CD8-positive, alpha-beta memory T cell (primary cell): ENCODE results near the gene VPS39. TPM values are rescaled to one million over a fixed set of nuclear protein-coding genes. Genes with fewer than 3 reads are reported as not detected.

ENCODE experiments used
- CTCF ChIA-PET: fragments of 350-600 bp; sonication (Branson Sonifier 250); formaldehyde crosslinking; loops from one replicate; lab custom pipeline; 2021; ENCODE audit warnings: antibody characterized with exemption; lab: Charles Lee
- POLR2A ChIA-PET: fragments of 350-600 bp; sonication (Branson Sonifier 250); formaldehyde crosslinking; loops from one replicate; lab custom pipeline; 2021; ENCODE audit warnings: antibody characterized with exemption; lab: Charles Lee
- DNase-seq, 5 donors: peaks; one replicate each; pipeline versions ENCODE4 v3.0.0 to v3.0.0-alpha.2; 2020 to 2022; ENCODE audit warnings: mixed read lengths in 1 of 5
- H3K27ac ChIP-seq: one replicate; pipeline ENCODE4 v1.7.0; 2013; ENCODE audit warnings: low read depth, mild to moderate bottlenecking, low read length, moderate library complexity
- H3K27me3 ChIP-seq: 2 replicates; pipeline ENCODE4 v1.7.0; 2013; ENCODE audit warnings: low read length, mild to moderate bottlenecking; ENCODE audit not compliant: insufficient read depth, poor library complexity, severe bottlenecking
- H3K36me3 ChIP-seq: 2 replicates; pipeline ENCODE4 v1.7.0; 2013; ENCODE audit warnings: mild to moderate bottlenecking, low read length, moderate library complexity; ENCODE audit not compliant: insufficient read depth
- H3K4me1 ChIP-seq: 2 replicates; pipeline ENCODE4 v1.7.0; 2013; ENCODE audit warnings: mild to moderate bottlenecking, low read length, moderate library complexity; ENCODE audit not compliant: insufficient read depth
- H3K4me3 ChIP-seq: 2 replicates; pipeline ENCODE4 v1.7.0; 2013; ENCODE audit warnings: mild to moderate bottlenecking, low read length
- H3K9me3 ChIP-seq: 2 replicates; pipeline ENCODE4 v1.7.0; 2013; ENCODE audit warnings: mild to moderate bottlenecking, low read length
- H3K27ac Mint-ChIP-seq, 8 donors: one replicate each; pipeline ENCODE4 v1.8.0; 2020 to 2021; ENCODE audit warnings: mixed read lengths in 8 of 8, mild to moderate bottlenecking in 6 of 8, inconsistent platforms in 3 of 8, moderate library complexity in 3 of 8
- H3K27me3 Mint-ChIP-seq, 2 donors: one replicate each; pipeline ENCODE4 v1.8.0; 2020 to 2021; ENCODE audit warnings: mixed read lengths in 2 of 2, mild to moderate bottlenecking in 1 of 2, moderate library complexity in 1 of 2
- H3K36me3 Mint-ChIP-seq, 3 donors: one replicate each; pipeline ENCODE4 v1.8.0; 2020 to 2021; ENCODE audit warnings: mixed read lengths in 3 of 3, inconsistent platforms in 1 of 3, mild to moderate bottlenecking in 1 of 3
- H3K4me1 Mint-ChIP-seq, 3 donors: one replicate each; pipeline ENCODE4 v1.8.0; 2020 to 2021; ENCODE audit warnings: mixed read lengths in 3 of 3, inconsistent platforms in 1 of 3, mild to moderate bottlenecking in 1 of 3
- H3K4me3 Mint-ChIP-seq, 7 donors: one replicate each; pipeline ENCODE4 v1.8.0; 2020 to 2021; ENCODE audit warnings: mixed read lengths in 7 of 7, mild to moderate bottlenecking in 6 of 7, moderate library complexity in 4 of 7, inconsistent platforms in 2 of 7
- H3K9me3 Mint-ChIP-seq, 5 donors: one replicate each; pipeline ENCODE4 v1.8.0; 2020 to 2022; ENCODE audit warnings: mixed read lengths in 5 of 5, mild to moderate bottlenecking in 3 of 5, moderate library complexity in 2 of 5, inconsistent platforms in 1 of 5
- polyA plus RNA-seq: library from polyadenylated mRNA; unstranded; fragments of 300-500 nt; fragmentation: Illumina TruSeq; gene quantifications from one replicate; pipeline ENCODE4 v1.2.3, GENCODE V29; 2021
- total RNA-seq, 2 experiments: library from RNA; stranded (reverse); gene quantifications; one replicate each; pipeline ENCODE4 v1.2.3, GENCODE V29; 2021

VPS39 gene
- total and polyA plus RNA-seq, 3 experiments from 2014 or later, result 39.2 to 49.2 (median 45.5) TPM

GRCh38 chr15:42194513-42194912, 13.6 kb downstream of the VPS39 start:
- Mint-ChIP-seq H3K27me3 (no peaks in the 10 kb centered on the region), H3K27ac (no peak overlapping the region), H3K4me1 (peaks cover 22 to 37% (median 33%) of the 10 kb centered on the region in 3 donors), H3K36me3 (peaks cover 4 to 76% (median 24%) of the 10 kb centered on the region in 3 donors), H3K9me3 (no peaks in the 10 kb centered on the region), H3K4me3 (peak overlapping the region in 1 of 7 donors; percentile 1)
- H3K27me3 ChIP-seq, result no peaks in the 10 kb centered on the region
- no peak overlapping the region for H3K4me3 ChIP-seq
- POLR2A ChIA-PET, result no interaction called here
- CTCF ChIA-PET, result no interaction called here
- no peaks in the 10 kb centered on the region for H3K4me1 ChIP-seq
- DNase-seq, result no peak
- H3K9me3 ChIP-seq, result no peaks in the 10 kb centered on the region
- peaks cover 19% of the 10 kb centered on the region for H3K36me3 ChIP-seq
- H3K27ac ChIP-seq, result no peak overlapping the region

DNA sequence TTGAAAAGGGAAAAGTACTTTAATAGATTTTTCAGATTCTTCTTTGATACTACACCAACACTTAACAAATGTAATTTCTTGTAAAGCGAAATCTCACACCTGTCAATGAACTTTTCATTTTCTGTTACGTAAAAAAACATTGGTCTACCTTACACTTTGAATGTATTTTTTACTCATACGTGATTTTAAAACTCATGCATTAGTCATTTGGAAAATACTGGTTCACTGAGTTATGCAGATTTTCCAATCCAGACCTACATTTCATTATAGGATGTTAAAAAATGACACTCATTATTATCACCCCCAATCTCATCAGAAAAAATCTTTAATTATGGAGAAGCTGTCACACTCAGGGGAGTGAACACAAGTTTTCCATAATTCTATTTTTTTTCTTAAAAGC, 14.7 kb downstream of the VPS39 start:
- Histone ChIP-seq H3K27me3 (no peaks in the 10 kb centered on the region), H3K27ac (no peak overlapping the region), H3K36me3 (peaks cover 28% of the 10 kb centered on the region), H3K4me1 (no peaks in the 10 kb centered on the region), H3K9me3 (no peaks in the 10 kb centered on the region), H3K4me3 (no peak overlapping the region)
- DNase-seq, result no peak
- peaks cover 4 to 72% (median 26%) of the 10 kb centered on the region in 3 donors for H3K36me3 Mint-ChIP-seq
- ChIA-PET CTCF (no interaction called here), POLR2A (interaction anchor here (0.7 kb wide), 1 partner anchor 1177 kb away, joined by 3 read pairs; the partner anchor contains the start of gene ZSCAN29)
- no peaks in the 10 kb centered on the region for H3K9me3 Mint-ChIP-seq
- H3K4me1 Mint-ChIP-seq, result peaks cover 22 to 28% (median 25%) of the 10 kb centered on the region in 3 donors
- H3K27me3 Mint-ChIP-seq, result no peaks in the 10 kb centered on the region
- no peak overlapping the region for H3K4me3 Mint-ChIP-seq
- peak overlapping the region in 3 of 8 donors; percentile 3 to 54 (median 33) for H3K27ac Mint-ChIP-seq

DNA sequence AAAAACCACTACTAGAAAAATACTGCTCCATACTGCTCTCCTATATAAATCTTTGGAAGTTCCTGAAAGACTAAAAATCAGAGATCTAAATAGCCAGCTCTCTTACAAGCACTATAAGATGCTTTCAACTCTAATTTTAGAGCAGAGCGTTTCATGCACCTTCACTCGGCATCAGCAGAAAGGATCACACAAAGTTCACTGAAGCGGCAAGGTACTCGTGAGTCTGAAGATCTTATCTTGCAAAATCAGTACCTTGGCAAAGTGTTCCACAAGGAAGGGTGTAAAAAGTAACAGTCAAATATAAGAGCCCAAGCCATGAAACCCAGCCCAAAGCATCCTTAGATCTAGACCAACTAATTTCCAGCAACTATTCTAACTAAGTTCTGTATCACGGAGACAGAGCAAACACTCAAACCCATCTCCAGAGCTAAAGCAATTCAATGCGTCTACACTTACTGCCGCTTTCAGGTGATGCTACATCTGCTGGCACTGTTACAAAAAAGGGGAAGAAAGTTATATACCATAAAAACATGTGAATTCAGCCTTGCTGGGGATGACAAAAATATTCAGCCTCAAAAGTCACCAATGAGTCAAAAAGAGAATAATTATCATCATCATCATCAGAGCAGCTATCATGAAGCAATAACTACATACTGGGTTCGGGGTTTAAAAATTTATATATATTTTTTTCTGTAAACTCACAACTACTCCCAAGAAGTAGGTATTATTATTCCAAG, 16.3 kb downstream of the VPS39 start:
- peaks cover 37% of the 10 kb centered on the region for H3K36me3 ChIP-seq
- Mint-ChIP-seq H3K9me3 (no peaks in the 10 kb centered on the region), H3K27me3 (no peaks in the 10 kb centered on the region), H3K27ac (peak overlapping the region in 5 of 8 donors; percentile 3 to 83 (median 18)), H3K36me3 (peaks cover 4 to 74% (median 30%) of the 10 kb centered on the region in 3 donors), H3K4me1 (peaks cover 22 to 28% (median 25%) of the 10 kb centered on the region in 3 donors), H3K4me3 (no peak overlapping the region)
- CTCF ChIA-PET, result no interaction called here
- POLR2A ChIA-PET, result no interaction called here
- no peaks in the 10 kb centered on the region for H3K4me1 ChIP-seq
- no peaks in the 10 kb centered on the region for H3K9me3 ChIP-seq
- H3K4me3 ChIP-seq, result no peak overlapping the region
- no peak overlapping the region for H3K27ac ChIP-seq
- no peaks in the 10 kb centered on the region for H3K27me3 ChIP-seq
- no peak for DNase-seq

DNA sequence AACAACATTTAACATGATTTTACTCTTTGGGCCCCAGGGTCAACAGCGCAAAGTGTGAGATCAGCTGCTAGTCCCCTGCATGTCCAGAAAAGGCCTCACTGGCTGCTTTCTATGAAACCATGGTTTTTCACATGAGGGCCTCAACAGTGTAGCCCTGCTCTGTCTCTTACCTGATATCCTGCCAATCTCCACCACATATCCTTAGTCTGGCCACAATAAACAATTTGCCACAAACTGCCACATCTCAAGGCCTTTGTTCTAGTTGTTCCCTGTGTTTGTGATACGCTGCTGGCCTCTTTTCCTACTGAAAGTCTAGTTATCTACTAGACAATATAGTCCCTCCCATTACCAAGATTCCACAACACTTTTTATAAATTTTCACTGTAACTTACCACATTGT, 17.7 kb downstream of the VPS39 start:
- Histone ChIP-seq H3K36me3 (peaks cover 50% of the 10 kb centered on the region), H3K4me1 (no peaks in the 10 kb centered on the region), H3K4me3 (no peak overlapping the region), H3K27me3 (no peaks in the 10 kb centered on the region), H3K9me3 (no peaks in the 10 kb centered on the region), H3K27ac (no peak overlapping the region)
- DNase-seq, result no peak
- Mint-ChIP-seq H3K9me3 (no peaks in the 10 kb centered on the region), H3K4me3 (no peak overlapping the region), H3K27ac (peak overlapping the region in 3 of 8 donors; percentile 0 to 73 (median 26)), H3K27me3 (no peaks in the 10 kb centered on the region), H3K36me3 (peaks cover 12 to 76% (median 36%) of the 10 kb centered on the region in 3 donors), H3K4me1 (peaks cover 17 to 25% (median 19%) of the 10 kb centered on the region in 3 donors)
- CTCF ChIA-PET, result no interaction called here
- POLR2A ChIA-PET, result no interaction called here

- H3K4me3 Mint-ChIP-seq, result no peak overlapping the region
- POLR2A ChIA-PET, result no interaction called here
Measured at GRCh38 chr15:42185801-42186200, 22.3 kb downstream of the VPS39 start.

DNA sequence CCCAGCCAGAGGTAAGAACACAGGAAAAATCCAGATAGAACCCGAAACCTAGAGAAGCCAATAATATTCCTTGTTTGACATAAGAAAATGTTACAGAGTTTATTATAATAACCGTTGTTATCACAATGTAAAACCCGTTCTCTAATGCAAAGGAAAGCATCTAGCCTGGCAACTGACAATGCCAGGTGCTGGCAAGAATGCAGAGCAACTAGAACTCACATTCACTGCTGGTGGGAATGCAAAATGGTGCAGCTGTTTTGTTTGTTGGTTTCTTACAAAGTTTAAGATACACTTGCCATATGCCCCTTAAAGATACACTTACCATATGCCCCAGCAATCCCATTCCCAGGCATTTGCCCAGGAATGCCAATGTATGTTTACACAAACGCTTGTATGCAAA, 23.4 kb downstream of the VPS39 start:
- no peak overlapping the region for H3K27ac ChIP-seq
- no peaks in the 10 kb centered on the region for H3K9me3 Mint-ChIP-seq
- H3K9me3 ChIP-seq, result no peaks in the 10 kb centered on the region
- no peaks in the 10 kb centered on the region for H3K27me3 Mint-ChIP-seq
- no peaks in the 10 kb centered on the region for H3K4me1 Mint-ChIP-seq
- no peak overlapping the region for H3K4me3 ChIP-seq
- no peaks in the 10 kb centered on the region for H3K27me3 ChIP-seq
- H3K36me3 ChIP-seq, result peaks cover 57% of the 10 kb centered on the region
- H3K4me1 ChIP-seq, result no peaks in the 10 kb centered on the region
- ChIA-PET CTCF (no interaction called here), POLR2A (no interaction called here)
- DNase-seq, result no peak
- peak overlapping the region in 1 of 8 donors; percentile 75 for H3K27ac Mint-ChIP-seq
- H3K4me3 Mint-ChIP-seq, result no peak overlapping the region
- peaks cover 13 to 85% (median 36%) of the 10 kb centered on the region in 3 donors for H3K36me3 Mint-ChIP-seq

More at GRCh38 chr15:42185801-42186200, 22.3 kb downstream of the VPS39 start:
- peak overlapping the region in 3 of 8 donors; percentile 12 to 87 (median 57) for H3K27ac Mint-ChIP-seq
- CTCF ChIA-PET, result no interaction called here
- H3K9me3 ChIP-seq, result no peaks in the 10 kb centered on the region
- no peaks in the 10 kb centered on the region for H3K9me3 Mint-ChIP-seq
- H3K27me3 Mint-ChIP-seq, result no peaks in the 10 kb centered on the region
- peaks cover 64% of the 10 kb centered on the region for H3K36me3 ChIP-seq
- H3K27ac ChIP-seq, result no peak overlapping the region
- H3K27me3 ChIP-seq, result no peaks in the 10 kb centered on the region
- H3K4me1 ChIP-seq, result no peaks in the 10 kb centered on the region
- H3K4me1 Mint-ChIP-seq, result peaks cover 5 to 7% (median 6%) of the 10 kb centered on the region in 3 donors
- H3K36me3 Mint-ChIP-seq, result peaks cover 17 to 85% (median 41%) of the 10 kb centered on the region in 3 donors
- DNase-seq, result no peak
- H3K4me3 ChIP-seq, result no peak overlapping the region

DNA sequence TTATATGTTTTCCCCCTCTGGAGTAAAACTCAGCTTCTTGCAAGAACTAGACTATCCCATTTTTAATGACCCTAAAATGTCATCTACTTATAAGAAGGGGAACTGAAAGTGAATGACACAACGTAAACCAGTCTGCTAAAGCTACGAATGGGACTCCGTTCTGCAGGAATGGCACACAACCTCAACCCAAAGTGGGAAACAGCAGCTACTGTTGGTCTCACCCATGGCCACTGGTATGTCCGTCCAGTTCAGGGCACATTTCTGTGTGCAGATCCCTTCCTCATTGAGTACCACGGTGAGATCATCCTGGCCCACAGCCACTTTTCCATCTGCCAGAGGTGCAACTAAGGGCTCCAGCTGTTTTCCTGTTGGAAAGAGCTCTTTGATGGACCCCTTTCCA, 23.8 kb downstream of the VPS39 start:
- Histone ChIP-seq H3K4me1 (no peaks in the 10 kb centered on the region), H3K27me3 (no peaks in the 10 kb centered on the region), H3K4me3 (no peak overlapping the region), H3K36me3 (peaks cover 57% of the 10 kb centered on the region), H3K27ac (no peak overlapping the region), H3K9me3 (no peaks in the 10 kb centered on the region)
- POLR2A ChIA-PET, result no interaction called here
- Mint-ChIP-seq H3K27ac (peak overlapping the region in 1 of 8 donors; percentile 75), H3K4me1 (no peaks in the 10 kb centered on the region), H3K27me3 (no peaks in the 10 kb centered on the region), H3K4me3 (no peak overlapping the region), H3K36me3 (peaks cover 13 to 87% (median 36%) of the 10 kb centered on the region in 3 donors), H3K9me3 (no peaks in the 10 kb centered on the region)
- CTCF ChIA-PET, result no interaction called here
- DNase-seq, result no peak

- POLR2A ChIA-PET, result no interaction called here
- CTCF ChIA-PET, result no interaction called here
- Mint-ChIP-seq H3K36me3 (peaks cover 18 to 87% (median 36%) of the 10 kb centered on the region in 3 donors), H3K4me3 (no peak overlapping the region), H3K4me1 (no peaks in the 10 kb centered on the region), H3K27me3 (no peaks in the 10 kb centered on the region), H3K9me3 (no peaks in the 10 kb centered on the region), H3K27ac (peak overlapping the region in 1 of 8 donors; percentile 7)
- no peaks in the 10 kb centered on the region for H3K4me1 ChIP-seq
- no peak overlapping the region for H3K27ac ChIP-seq
- DNase-seq, result no peak
- no peak overlapping the region for H3K4me3 ChIP-seq
- peaks cover 52% of the 10 kb centered on the region for H3K36me3 ChIP-seq
- no peaks in the 10 kb centered on the region for H3K27me3 ChIP-seq
- H3K9me3 ChIP-seq, result no peaks in the 10 kb centered on the region
Measured at GRCh38 chr15:42182961-42183360, 25.1 kb downstream of the VPS39 start.
